Activated CD4-positive, alpha-beta T cell treated with anti-CD3 and anti-CD28 coated beads, Interleukin-2, amount 50 U/mL, for 4 hours (primary cell): ENCODE measurements around the gene TMEM170B.

Source experiments
- DNase-seq, 2 experiments: peaks; one replicate each; pipeline ENCODE4 v3.0.0-alpha.2; 2020

TMEM170B gene

GRCh38 chr6:11622156-11622555 is 84.6 kb downstream of the TMEM170B start:
- DNase-seq, result no peak

DNA sequence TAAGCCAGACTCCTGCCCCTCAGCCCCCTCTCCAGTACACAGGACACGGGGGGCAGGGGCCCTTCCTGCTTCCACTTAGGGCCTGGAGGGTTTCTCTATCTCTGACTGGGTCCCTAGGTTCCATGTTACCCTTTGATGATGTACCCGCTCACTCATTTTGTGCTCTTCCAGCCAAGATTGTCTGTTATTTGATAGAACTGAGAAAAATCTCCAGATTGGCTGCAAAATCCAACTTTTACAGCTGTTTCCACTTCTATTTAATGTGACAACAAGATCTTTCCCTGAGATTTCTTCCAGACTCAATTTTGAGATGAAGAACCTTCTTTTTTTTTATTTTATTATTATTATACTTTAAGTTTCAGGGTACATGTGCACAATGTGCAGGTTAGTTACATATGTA is 85.7 kb downstream of the TMEM170B start:
- DNase-seq, result no peak

DNA sequence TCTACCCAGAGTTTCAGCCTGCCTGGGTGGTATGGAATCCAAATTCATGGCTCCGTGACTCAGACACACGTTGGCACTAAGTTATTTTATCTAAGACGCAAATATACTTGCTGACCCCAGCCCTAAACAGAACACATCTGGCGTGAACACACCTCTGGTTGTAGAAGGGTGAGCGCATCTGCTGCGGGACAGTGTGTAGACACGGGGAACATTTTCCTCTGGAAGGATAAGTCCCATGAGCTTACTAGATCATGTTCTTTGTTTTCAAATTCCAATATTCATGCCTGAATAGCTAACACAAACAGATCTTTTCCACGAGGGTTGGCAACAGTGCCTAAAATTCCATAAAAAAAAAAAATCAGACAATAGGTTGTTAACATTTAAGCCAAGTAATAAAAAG is 87.8 kb downstream of the TMEM170B start:
- no peak for DNase-seq

- no peak for DNase-seq
These were observed 88.8 kb downstream of the TMEM170B start for GRCh38 chr6:11626356-11626755.

- DNase-seq, result no peak
These were observed 91.0 kb downstream of the TMEM170B start for GRCh38 chr6:11628562-11628961.

DNA sequence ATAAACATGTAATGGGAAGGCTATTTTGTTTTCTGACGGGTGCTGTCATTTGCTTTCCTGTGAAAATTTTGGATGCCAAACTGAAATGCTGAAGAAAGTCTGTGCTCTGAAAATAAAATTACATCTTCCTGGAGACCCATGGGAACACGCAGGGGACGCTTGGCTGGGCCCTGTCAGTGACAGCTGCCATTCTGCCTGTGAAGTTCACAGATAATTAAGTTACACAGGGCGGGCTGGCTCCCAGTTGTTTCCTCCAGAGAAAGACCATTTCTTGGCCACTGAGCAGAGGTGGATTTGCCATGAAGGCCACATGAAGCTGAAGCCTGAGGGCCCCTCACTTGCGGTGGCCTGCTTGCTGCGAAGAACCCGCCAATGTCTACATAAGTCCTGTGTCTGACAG is 93.5 kb downstream of the TMEM170B start:
- no peak for DNase-seq

GRCh38 chr6:11631539-11631938 is 94.0 kb downstream of the TMEM170B start:
- no peak for DNase-seq

DNA sequence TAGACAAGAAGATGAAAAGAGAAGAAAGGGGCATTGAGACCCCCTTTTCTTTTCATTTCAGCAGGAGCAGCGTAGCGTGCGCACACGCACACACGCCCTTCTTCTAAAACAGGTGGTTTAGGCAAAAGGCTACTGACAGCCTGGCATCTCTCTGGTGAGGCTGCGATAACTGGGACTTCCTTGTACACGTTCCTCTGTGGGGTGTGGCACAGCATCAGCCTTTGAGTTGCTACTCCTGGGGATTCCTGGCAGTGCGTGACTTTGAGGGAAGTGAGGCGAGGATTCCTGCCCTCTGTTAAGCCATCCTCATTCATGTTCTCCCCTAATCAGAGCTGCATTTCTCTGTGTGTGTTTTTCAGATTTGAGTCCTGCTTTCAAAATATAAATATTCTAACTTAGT is 94.7 kb downstream of the TMEM170B start:
- DNase-seq, result no peak

DNA sequence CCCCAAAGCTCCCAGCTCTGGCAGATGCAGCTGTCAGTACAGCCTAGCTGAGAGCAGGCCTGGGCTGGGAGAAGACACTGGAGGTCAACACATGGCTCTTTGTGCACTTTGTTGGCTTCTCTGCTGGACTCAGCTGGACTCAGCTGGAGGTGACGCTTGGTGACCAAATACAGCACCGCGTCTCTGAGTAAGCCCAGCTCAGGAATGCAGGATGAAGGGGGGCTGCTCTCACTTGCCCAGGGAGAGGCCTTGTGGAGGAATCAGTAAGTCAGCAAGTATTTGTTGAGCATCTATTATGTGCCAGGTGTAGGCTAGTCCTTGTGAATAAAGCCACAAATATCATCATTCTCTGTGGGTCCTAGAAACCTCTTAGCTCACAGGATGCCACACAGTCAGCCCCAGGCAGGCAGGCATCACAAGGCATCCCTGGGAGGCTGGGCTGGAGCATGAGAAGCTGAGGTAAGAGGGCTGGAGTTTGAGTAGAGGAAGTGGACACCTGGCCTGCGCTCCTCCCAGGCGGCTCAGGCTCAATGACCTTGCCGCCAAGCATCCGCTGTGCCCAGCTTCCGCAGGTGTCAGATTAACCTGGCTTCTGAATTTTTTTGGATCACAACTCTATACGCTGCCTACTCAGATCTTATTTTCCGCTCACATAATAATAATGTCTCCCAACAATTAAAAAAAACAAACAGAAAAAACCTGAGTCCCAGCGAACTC is 95.4 kb downstream of the TMEM170B start:
- DNase-seq, result no peak
